Liver (tissue), 9 donors: ENCODE measurements around the gene ZNF532. TPM values are rescaled to one million over a fixed set of nuclear protein-coding genes. Genes with fewer than 3 reads are reported as not detected.

ENCODE experiments used
- DNase-seq: peaks from one replicate; pipeline ENCODE4 v3.0.0-alpha.2; 2017; ENCODE audit warnings: low spot score
- H3K27ac ChIP-seq, 2 donors: one replicate each; pipeline ENCODE4 v1.7.0; 2013; ENCODE audit warnings: inconsistent platforms in 2 of 2, low read length in 2 of 2, control low read depth in 1 of 2, low read depth in 1 of 2, mild to moderate bottlenecking in 1 of 2
- H3K27me3 ChIP-seq, 4 donors: one replicate each; pipeline versions ENCODE4 v1.6.1 to v1.7.0; 2013; ENCODE audit warnings: low read length in 3 of 4, inconsistent platforms in 1 of 4, mild to moderate bottlenecking in 1 of 4, moderate library complexity in 1 of 4; ENCODE audit not compliant: control insufficient read depth in 4 of 4, insufficient read depth in 4 of 4
- H3K36me3 ChIP-seq, 4 donors: one replicate each; pipeline versions ENCODE4 v1.6.1 to v1.7.0; 2013; ENCODE audit warnings: low read length in 3 of 4, mild to moderate bottlenecking in 3 of 4, low read depth in 1 of 4, moderate library complexity in 1 of 4; ENCODE audit not compliant: control insufficient read depth in 4 of 4, insufficient read depth in 3 of 4
- H3K4me1 ChIP-seq, 4 donors: one replicate each; pipeline versions ENCODE4 v1.6.1 to v1.7.0; 2013; ENCODE audit warnings: low read length in 3 of 4, mild to moderate bottlenecking in 3 of 4, moderate library complexity in 1 of 4; ENCODE audit not compliant: control insufficient read depth in 4 of 4, insufficient read depth in 4 of 4
- H3K4me3 ChIP-seq, 3 donors: one replicate each; pipeline versions ENCODE4 v1.6.1 to v1.7.0; 2013; ENCODE audit warnings: low read length in 3 of 3, control low read depth in 1 of 3, low read depth in 1 of 3, mild to moderate bottlenecking in 1 of 3
- H3K9ac ChIP-seq, 2 donors: one replicate each; pipeline ENCODE4 v1.7.0; 2013; ENCODE audit warnings: low read length in 2 of 2, mild to moderate bottlenecking in 2 of 2, moderate library complexity in 2 of 2, control low read depth in 1 of 2, low read depth in 1 of 2
- H3K9me3 ChIP-seq, 4 donors: one replicate each; pipeline versions ENCODE4 v1.6.1 to v1.7.0; 2013; ENCODE audit warnings: low read length in 3 of 4; ENCODE audit not compliant: control insufficient read depth in 4 of 4
- EGR1 ChIP-seq, 2 donors: IDR thresholded peaks; 2 replicates each; pipeline ENCODE4 v1.6.1; 2016 to 2018; ENCODE audit warnings: antibody characterized with exemption in 2 of 2, low read depth in 2 of 2
- FOXA1 ChIP-seq: IDR thresholded peaks from 2 replicates; pipeline ENCODE4 v1.6.1; 2016; ENCODE audit warnings: antibody characterized with exemption
- FOXA2 ChIP-seq: IDR thresholded peaks from 2 replicates; pipeline ENCODE4 v1.6.1; 2016; ENCODE audit warnings: antibody characterized with exemption
- GABPA ChIP-seq, 2 donors: IDR thresholded peaks in 1 of 2; conservative IDR thresholded peaks in 1 of 2; 2 replicates each; pipeline ENCODE4 v1.6.1; 2016; ENCODE audit warnings: antibody characterized with exemption in 2 of 2, mild to moderate bottlenecking in 1 of 2, moderate library complexity in 1 of 2
- HNF4A ChIP-seq, 2 donors: conservative IDR thresholded peaks; 2 replicates each; pipeline ENCODE4 v1.6.1; 2016; ENCODE audit warnings: antibody characterized with exemption in 2 of 2, mild to moderate bottlenecking in 2 of 2
- HNF4G ChIP-seq: IDR thresholded peaks from 2 replicates; pipeline ENCODE4 v1.6.1; 2016; ENCODE audit warnings: antibody characterized with exemption
- JUND ChIP-seq, 2 donors: IDR thresholded peaks; 2 replicates each; pipeline ENCODE4 v1.6.1; 2016; ENCODE audit warnings: antibody characterized with exemption in 2 of 2
- NR2F2 ChIP-seq: IDR thresholded peaks from 2 replicates; pipeline ENCODE4 v1.6.1; 2016; ENCODE audit warnings: antibody characterized with exemption
- RAD21 ChIP-seq, 2 donors: IDR thresholded peaks; 2 replicates each; pipeline ENCODE4 v1.6.1; 2016; ENCODE audit warnings: antibody characterized with exemption in 2 of 2, mild to moderate bottlenecking in 2 of 2
- RXRA ChIP-seq, 2 donors: IDR thresholded peaks; 2 replicates each; pipeline ENCODE4 v1.6.1; 2017 to 2018; ENCODE audit warnings: antibody characterized with exemption in 2 of 2, mild to moderate bottlenecking in 1 of 2
- SP1 ChIP-seq: IDR thresholded peaks from 2 replicates; pipeline ENCODE4 v1.6.1; 2018; ENCODE audit warnings: antibody characterized with exemption, mild to moderate bottlenecking
- TAF1 ChIP-seq: conservative IDR thresholded peaks from 2 replicates; pipeline ENCODE4 v1.6.1; 2016; ENCODE audit warnings: antibody characterized with exemption, mild to moderate bottlenecking
- YY1 ChIP-seq: IDR thresholded peaks from 2 replicates; pipeline ENCODE4 v1.6.1; 2016; ENCODE audit warnings: antibody characterized with exemption, mild to moderate bottlenecking
- WGBS: extraction: QIAGEN DNeasy Blood & Tissue Kit; methylation state at CpG from one replicate; pipeline ENCODE4 v1.1.7; 2013; 5-methylcytosine and 5-hydroxymethylcytosine counted together
- polyA plus RNA-seq, 2 donors: library from polyadenylated mRNA; stranded (reverse) in 1 of 2; unstranded in 1 of 2; fragments of 200-250 nt in 1 of 2; fragments of >200 nt in 1 of 2; fragmentation: Nextera tagmentation in 1 of 2; extraction: Ambion mirVana in 1 of 2; gene quantifications; one replicate each; pipeline versions ENCODE4 v1.2.1 to v1.2.3, GENCODE V29; 2013 to 2015
- total RNA-seq, 2 donors: library from RNA; depleted of rRNA; stranded (reverse); fragments of >200 nt; gene quantifications; one replicate each; pipeline ENCODE4 v1.2.3, GENCODE V29; 2014
- TF ChIP-seq, protein P1 (sequence below): fragments of 150-350 bp; IDR thresholded peaks from 2 replicates; pipeline ENCODE4 v1.5.1; 2017; ENCODE audit warnings: improper control_type of control experiment, low read depth, low read length; ENCODE audit not compliant: missing input control
- TF ChIP-seq, protein P2 (sequence below): IDR thresholded peaks from 2 replicates; pipeline ENCODE4 v1.6.1; 2016; ENCODE audit warnings: antibody characterized with exemption
- TF ChIP-seq, protein P3 (sequence below): IDR thresholded peaks from 2 replicates; pipeline ENCODE4 v1.6.1; 2016; ENCODE audit warnings: antibody characterized with exemption, mild to moderate bottlenecking
- TF ChIP-seq, protein P4 (sequence below): IDR thresholded peaks from 2 replicates; pipeline ENCODE4 v1.6.1; 2016; ENCODE audit warnings: antibody characterized with exemption
- TF ChIP-seq, protein P5 (sequence below): IDR thresholded peaks from 2 replicates; pipeline ENCODE4 v1.6.1; 2016; ENCODE audit warnings: antibody characterized with exemption
- donor health status: healthy.
- donor health status: healthy.
- donor health status: healthy.
- donor health status: healthy.
- donor health status: healthy.

The ZNF532 gene
- total and polyA plus RNA-seq, 4 donors: 0.68 to 5.6 (median 2.5) TPM

DNA sequence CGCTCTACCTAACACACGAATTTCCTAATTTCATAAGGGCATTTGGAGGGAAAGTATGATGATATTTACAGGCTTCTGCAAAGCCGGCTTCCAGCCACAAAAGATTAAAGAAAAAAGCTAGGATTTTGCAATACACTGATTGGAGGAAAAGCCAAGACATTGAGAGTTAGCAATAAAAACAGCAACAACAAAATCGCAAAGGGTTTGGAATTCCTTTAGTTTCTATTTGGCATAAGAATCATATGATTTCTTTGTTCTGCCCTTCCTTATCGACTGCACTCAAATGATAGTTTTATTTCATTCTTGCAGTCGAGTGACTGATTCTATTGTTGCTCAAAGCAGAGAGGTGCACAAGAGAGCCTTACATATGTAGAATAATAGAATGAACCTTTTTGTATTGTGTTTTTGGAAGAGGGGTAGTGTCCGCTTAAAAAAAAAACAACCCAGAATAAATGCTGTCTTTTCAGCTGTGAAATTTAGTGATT, 3.9 kb upstream of the ZNF532 start:
- Histone ChIP-seq H3K36me3 (no peaks in the 10 kb centered on the region), H3K4me3 (no peak overlapping the region), H3K9me3 (no peaks in the 10 kb centered on the region), H3K27ac (peak overlapping the region in 1 of 2 donors; percentile 4), H3K9ac (no peak overlapping the region), H3K4me1 (peaks cover 0 to 8% (median 4%) of the 10 kb centered on the region in 4 donors), H3K27me3 (no peaks in the 10 kb centered on the region)
- WGBS: 67% methylated on average over 7 of the region's 7 CpGs
- DNase-seq: no peak
- TF ChIP-seq HNF4A (conservative IDR thresholded peaks at IDR 0.05) (no peak), GABPA (IDR thresholded peaks at IDR 0.05 in 1 of 2, conservative IDR thresholded peaks at IDR 0.05 in 1 of 2) (no peak), NR2F2 (no peak), FOXA1 (no peak), HNF4G (no peak), TAF1 (no peak), SP1 (no peak)
- TF ChIP-seq, protein P1, sequence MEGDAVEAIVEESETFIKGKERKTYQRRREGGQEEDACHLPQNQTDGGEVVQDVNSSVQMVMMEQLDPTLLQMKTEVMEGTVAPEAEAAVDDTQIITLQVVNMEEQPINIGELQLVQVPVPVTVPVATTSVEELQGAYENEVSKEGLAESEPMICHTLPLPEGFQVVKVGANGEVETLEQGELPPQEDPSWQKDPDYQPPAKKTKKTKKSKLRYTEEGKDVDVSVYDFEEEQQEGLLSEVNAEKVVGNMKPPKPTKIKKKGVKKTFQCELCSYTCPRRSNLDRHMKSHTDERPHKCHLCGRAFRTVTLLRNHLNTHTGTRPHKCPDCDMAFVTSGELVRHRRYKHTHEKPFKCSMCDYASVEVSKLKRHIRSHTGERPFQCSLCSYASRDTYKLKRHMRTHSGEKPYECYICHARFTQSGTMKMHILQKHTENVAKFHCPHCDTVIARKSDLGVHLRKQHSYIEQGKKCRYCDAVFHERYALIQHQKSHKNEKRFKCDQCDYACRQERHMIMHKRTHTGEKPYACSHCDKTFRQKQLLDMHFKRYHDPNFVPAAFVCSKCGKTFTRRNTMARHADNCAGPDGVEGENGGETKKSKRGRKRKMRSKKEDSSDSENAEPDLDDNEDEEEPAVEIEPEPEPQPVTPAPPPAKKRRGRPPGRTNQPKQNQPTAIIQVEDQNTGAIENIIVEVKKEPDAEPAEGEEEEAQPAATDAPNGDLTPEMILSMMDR: no peak

DNA sequence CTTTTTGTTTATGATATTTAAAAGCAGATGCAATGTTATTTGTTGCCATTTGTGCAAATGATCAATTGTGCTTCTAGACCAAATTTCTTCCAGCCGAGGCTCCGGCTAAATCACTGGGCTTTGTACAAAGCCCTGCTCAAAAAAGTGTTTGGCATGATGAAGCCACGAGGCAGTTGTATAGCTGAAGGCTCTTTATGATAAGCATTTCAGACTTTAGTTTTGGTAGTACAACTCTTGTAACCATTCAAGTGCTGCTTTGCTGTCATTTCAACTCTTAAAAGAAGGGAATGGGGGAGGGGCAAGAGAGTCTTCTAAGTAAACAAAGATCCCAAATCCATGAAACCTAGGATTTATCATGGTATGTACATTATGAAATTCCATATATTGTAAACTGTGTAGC, 3.3 kb upstream of the ZNF532 start:
- WGBS: 87% methylated on average over 3 of the region's 3 CpGs
- Histone ChIP-seq H3K4me1 (peaks cover 0 to 11% (median 4%) of the 10 kb centered on the region in 4 donors), H3K27ac (no peak overlapping the region), H3K9me3 (no peaks in the 10 kb centered on the region), H3K9ac (no peak overlapping the region), H3K4me3 (no peak overlapping the region), H3K27me3 (no peaks in the 10 kb centered on the region), H3K36me3 (no peaks in the 10 kb centered on the region)
- TF ChIP-seq GABPA (IDR thresholded peaks at IDR 0.05 in 1 of 2, conservative IDR thresholded peaks at IDR 0.05 in 1 of 2) (no peak), HNF4G (no peak), FOXA1 (no peak), HNF4A (conservative IDR thresholded peaks at IDR 0.05) (no peak), YY1 (no peak), EGR1 (IDR thresholded peaks at IDR 0.05; ENCODE audit: low read depth in 2 of 2) (no peak), NR2F2 (no peak), JUND (IDR thresholded peaks at IDR 0.05) (no peak), FOXA2 (no peak), RAD21 (IDR thresholded peaks at IDR 0.05) (no peak), SP1 (no peak), RXRA (IDR thresholded peaks at IDR 0.05) (no peak), TAF1 (no peak)
- TF ChIP-seq, protein P2, sequence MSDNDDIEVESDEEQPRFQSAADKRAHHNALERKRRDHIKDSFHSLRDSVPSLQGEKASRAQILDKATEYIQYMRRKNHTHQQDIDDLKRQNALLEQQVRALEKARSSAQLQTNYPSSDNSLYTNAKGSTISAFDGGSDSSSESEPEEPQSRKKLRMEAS: no peak
- TF ChIP-seq, protein P3, sequence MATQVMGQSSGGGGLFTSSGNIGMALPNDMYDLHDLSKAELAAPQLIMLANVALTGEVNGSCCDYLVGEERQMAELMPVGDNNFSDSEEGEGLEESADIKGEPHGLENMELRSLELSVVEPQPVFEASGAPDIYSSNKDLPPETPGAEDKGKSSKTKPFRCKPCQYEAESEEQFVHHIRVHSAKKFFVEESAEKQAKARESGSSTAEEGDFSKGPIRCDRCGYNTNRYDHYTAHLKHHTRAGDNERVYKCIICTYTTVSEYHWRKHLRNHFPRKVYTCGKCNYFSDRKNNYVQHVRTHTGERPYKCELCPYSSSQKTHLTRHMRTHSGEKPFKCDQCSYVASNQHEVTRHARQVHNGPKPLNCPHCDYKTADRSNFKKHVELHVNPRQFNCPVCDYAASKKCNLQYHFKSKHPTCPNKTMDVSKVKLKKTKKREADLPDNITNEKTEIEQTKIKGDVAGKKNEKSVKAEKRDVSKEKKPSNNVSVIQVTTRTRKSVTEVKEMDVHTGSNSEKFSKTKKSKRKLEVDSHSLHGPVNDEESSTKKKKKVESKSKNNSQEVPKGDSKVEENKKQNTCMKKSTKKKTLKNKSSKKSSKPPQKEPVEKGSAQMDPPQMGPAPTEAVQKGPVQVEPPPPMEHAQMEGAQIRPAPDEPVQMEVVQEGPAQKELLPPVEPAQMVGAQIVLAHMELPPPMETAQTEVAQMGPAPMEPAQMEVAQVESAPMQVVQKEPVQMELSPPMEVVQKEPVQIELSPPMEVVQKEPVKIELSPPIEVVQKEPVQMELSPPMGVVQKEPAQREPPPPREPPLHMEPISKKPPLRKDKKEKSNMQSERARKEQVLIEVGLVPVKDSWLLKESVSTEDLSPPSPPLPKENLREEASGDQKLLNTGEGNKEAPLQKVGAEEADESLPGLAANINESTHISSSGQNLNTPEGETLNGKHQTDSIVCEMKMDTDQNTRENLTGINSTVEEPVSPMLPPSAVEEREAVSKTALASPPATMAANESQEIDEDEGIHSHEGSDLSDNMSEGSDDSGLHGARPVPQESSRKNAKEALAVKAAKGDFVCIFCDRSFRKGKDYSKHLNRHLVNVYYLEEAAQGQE: no peak
- TF ChIP-seq, protein P1: no peak
- TF ChIP-seq, protein P4, sequence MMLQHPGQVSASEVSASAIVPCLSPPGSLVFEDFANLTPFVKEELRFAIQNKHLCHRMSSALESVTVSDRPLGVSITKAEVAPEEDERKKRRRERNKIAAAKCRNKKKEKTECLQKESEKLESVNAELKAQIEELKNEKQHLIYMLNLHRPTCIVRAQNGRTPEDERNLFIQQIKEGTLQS: no peak
- TF ChIP-seq, protein P5, sequence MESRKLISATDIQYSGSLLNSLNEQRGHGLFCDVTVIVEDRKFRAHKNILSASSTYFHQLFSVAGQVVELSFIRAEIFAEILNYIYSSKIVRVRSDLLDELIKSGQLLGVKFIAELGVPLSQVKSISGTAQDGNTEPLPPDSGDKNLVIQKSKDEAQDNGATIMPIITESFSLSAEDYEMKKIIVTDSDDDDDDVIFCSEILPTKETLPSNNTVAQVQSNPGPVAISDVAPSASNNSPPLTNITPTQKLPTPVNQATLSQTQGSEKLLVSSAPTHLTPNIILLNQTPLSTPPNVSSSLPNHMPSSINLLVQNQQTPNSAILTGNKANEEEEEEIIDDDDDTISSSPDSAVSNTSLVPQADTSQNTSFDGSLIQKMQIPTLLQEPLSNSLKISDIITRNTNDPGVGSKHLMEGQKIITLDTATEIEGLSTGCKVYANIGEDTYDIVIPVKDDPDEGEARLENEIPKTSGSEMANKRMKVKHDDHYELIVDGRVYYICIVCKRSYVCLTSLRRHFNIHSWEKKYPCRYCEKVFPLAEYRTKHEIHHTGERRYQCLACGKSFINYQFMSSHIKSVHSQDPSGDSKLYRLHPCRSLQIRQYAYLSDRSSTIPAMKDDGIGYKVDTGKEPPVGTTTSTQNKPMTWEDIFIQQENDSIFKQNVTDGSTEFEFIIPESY: no peak
- DNase-seq: no peak
